GM10847 (cell line): ENCODE data around the gene GLRX3.

Source experiments
- POLR2A ChIP-seq: IDR thresholded peaks from 2 replicates; pipeline ENCODE4 v1.6.1; 2011; ENCODE audit not compliant: insufficient read length; ENCODE audit errors: extremely low read depth

The GLRX3 gene

GRCh38 chr10:130136226-130137089 is at the start of gene GLRX3:
Gene GLRX3, plus strand, starts transcription at chr10:130136391. Its CDS starts 30 bp downstream, at chr10:130136421.
- peak; percentile 84 for TF ChIP-seq POLR2A

GRCh38 chr10:130099344-130099743 is 36.8 kb upstream of the GLRX3 start:
- no peak for TF ChIP-seq POLR2A

- TF ChIP-seq POLR2A, result no peak
These were observed 30.5 kb upstream of the GLRX3 start for GRCh38 chr10:130105724-130106123.

DNA sequence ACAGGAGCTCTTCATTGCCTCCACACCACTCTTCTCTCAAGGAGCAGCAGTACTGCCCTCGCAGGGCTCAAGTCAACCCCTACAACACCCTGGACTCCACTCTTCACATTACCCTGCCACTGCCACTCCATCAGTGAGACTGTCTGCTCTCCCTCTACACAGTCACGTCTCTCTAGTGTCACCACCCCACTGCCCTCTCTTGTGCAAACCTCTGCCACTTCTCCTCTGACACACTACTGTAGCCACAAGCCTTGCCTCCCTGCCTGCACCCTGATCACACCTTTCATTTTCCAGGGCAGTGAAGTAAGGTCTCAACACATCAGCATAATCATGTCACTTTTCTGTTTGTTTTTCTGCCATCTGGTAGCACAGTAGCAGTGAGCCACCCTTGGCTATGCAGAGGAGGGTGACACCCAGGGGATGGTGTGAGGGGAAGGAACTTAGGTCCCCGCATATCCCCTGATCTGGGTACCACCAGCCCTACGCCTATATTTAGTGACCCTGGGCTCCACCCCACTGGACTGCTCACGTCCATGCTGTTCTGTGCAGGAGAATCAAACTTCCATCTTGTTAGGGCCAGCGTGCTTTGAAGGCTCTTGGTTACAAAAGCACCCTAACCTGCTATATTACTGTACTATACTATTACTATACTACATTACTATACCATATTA is 27.1 kb upstream of the GLRX3 start:
- no peak for TF ChIP-seq POLR2A

GRCh38 chr10:130109796-130110245 is 26.4 kb upstream of the GLRX3 start:
- TF ChIP-seq POLR2A, result no peak

GRCh38 chr10:130110246-130111112 is 25.7 kb upstream of the GLRX3 start, which contains the start of gene C10orf143:
Gene C10orf143, minus strand, starts transcription at chr10:130110830. Its CDS starts 58 bp downstream, at chr10:130110772.
- TF ChIP-seq POLR2A, result peak; percentile 78

DNA sequence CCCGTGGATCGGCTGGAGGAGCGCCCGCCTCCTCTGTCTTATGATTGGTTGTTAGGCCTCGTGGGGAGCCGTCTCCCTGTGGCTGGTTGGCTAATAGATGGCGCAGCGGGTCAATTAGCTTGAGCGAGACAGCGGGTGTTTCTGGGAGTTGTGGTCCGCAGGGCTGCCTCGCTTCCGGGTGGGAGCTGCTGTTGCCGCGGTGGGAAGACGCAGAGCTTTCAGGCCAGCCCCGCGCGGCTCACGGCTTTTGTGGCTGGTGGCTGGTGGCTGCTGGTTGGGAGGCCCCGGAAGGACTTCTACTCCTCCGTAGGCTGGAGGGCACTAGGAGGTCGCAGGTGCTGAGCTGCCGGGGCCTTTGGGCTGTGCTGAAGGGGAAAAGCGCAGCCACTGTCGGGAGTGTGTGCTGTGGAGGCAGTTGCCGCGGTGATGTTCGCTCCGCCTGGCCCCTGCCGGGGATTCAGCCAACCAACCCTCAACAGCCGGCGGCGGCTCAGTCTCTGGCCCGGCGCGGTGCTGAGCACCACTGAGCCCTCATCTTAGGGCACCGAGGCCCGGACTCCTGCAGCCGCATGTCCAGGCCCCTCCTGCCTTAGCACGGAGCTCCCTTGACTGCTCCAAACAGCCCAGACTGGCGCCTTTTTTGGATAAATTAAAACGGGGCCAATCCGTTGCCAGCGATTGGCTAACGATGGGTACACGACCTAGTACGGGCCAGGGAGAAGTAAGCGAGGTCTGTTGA is 24.9 kb upstream of the GLRX3 start:
- peak; percentile 48 for TF ChIP-seq POLR2A

DNA sequence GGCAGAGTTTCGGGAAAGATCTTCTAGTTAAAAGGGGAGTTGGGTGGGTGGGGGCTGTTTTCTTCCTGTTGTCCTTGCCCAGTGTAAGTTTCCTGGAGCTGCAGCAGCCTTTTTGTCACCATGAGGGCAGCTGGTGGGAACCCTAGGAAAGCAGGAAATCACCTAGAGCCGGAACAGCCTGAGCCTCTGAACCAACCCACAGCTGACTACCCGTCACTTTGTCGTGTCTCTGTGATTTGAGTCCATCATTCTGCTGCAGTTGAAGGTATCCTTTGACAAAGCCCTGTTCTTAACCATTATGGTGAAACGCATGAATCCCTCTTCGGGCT is 24.4 kb upstream of the GLRX3 start:
- no peak for TF ChIP-seq POLR2A

GRCh38 chr10:130112821-130113220 is 23.4 kb upstream of the GLRX3 start:
- TF ChIP-seq POLR2A, result no peak

DNA sequence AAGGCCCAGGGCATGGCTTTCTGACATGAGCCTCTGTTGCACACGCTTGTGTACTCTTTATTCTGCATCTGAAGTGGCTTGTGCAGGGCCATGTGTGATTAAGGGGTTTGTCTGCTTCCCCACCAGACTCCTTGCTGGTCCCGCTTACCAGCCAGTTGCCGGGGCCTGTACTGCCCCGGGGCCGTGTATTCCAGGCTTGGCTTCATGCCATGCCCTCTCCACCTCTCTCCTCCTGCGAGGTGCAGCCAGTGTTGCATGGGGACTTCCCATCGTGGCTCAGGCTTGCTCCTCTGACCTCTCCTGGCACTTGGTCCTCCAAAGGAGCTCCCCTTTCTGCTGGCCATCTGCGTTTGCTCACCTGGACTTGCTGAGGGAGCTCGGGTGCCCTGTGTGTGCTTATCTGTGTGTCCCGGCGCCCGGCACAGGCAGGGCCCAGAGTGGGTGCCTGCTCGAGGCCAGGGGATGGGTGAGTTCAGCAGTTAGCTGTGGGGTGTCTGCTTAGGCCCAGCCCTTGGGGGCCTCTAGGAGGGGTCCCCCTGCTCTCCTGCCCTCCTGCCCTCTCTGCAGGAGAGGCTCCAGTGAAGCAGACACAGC is 14.6 kb upstream of the GLRX3 start:
- TF ChIP-seq POLR2A, result no peak

- no peak for TF ChIP-seq POLR2A
These were observed 8.7 kb upstream of the GLRX3 start for GRCh38 chr10:130127364-130128061.

DNA sequence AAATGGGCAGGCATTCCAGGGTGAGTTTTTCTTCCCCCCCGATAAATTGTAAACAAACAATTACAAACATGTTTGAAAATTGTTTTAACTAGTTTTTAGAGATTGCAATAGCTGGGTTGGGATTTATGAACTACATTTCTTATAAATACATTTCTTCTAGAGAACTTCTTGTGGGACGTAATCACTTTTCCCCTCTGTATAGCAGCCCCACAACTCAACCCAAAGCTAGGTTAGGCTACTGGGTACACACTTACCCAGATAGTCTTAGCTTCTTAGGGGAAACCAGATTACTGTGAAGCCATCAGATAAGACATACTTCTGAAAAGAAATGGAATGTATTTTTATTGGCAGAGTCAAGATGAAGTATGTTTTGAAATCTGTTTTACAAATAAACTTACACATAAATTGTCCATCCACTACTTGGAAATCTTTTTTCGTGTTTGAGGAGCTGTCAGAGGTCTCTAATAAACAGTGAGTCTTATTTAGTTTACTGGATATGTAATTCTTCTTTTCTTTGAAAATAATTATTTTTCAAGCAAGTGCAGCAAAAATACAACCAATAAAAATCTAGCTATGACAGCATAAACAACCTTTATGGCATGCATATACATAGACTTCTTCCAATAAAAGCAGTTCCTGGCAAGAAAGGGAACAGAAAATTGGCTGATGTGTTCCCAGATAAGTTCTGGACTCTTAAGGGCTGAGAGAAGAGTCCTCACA is 8.0 kb upstream of the GLRX3 start:
- TF ChIP-seq POLR2A, result no peak

GRCh38 chr10:130128922-130129321 is 7.3 kb upstream of the GLRX3 start:
- no peak for TF ChIP-seq POLR2A
